GM19467 (cell line): ENCODE results near the gene CNR1.

Source experiments
- ATAC-seq: cut with Tn5 transposase; IDR thresholded peaks from one replicate; pipeline ENCODE4 v1.9.1; 2021; ENCODE audit warnings: mild to moderate bottlenecking, moderate library complexity; ENCODE audit not compliant: unreplicated experiment

The CNR1 gene

GRCh38 chr6:88144637-88145297 is 21.4 kb downstream of the CNR1 start:
- ATAC-seq = no peak

GRCh38 chr6:88143421-88144157 is 22.6 kb downstream of the CNR1 start:
- no peak for ATAC-seq

- no peak for ATAC-seq
Observed at GRCh38 chr6:88142297-88142668, 23.9 kb downstream of the CNR1 start.

GRCh38 chr6:88141561-88142296 is 24.4 kb downstream of the CNR1 start:
- ATAC-seq = peak; percentile 96

GRCh38 chr6:88137915-88138314 is 28.2 kb downstream of the CNR1 start:
- ATAC-seq = no peak

GRCh38 chr6:88135578-88136114 is 30.5 kb downstream of the CNR1 start:
- ATAC-seq = peak; percentile 68

- ATAC-seq = no peak
Observed at GRCh38 chr6:88134575-88134974, 31.6 kb downstream of the CNR1 start.

GRCh38 chr6:88133718-88134117 is 32.4 kb downstream of the CNR1 start:
- ATAC-seq = no peak

- ATAC-seq = no peak
Observed at GRCh38 chr6:88124925-88125557, 41.1 kb downstream of the CNR1 start.

- no peak for ATAC-seq
Observed at GRCh38 chr6:88120635-88121034, 45.5 kb downstream of the CNR1 start.

GRCh38 chr6:88119769-88120168 is 46.4 kb downstream of the CNR1 start:
- ATAC-seq = no peak

GRCh38 chr6:88116276-88116675 is 49.9 kb downstream of the CNR1 start:
- ATAC-seq = no peak

- ATAC-seq = no peak
Observed at GRCh38 chr6:88115307-88115706, 50.8 kb downstream of the CNR1 start.

GRCh38 chr6:88114838-88115237 is 51.3 kb downstream of the CNR1 start:
- ATAC-seq = no peak

- ATAC-seq = no peak
Observed at GRCh38 chr6:88111991-88112390, 54.2 kb downstream of the CNR1 start.

GRCh38 chr6:88107241-88107640 is 58.9 kb downstream of the CNR1 start:
- no peak for ATAC-seq

GRCh38 chr6:88105741-88106340 is 60.3 kb downstream of the CNR1 start:
- ATAC-seq = no peak
